Effector memory CD4-positive, alpha-beta T cell (primary cell): ENCODE data around the gene SMKR1.
"Not testable (repeated sequence)": the region's sequence is repeated elsewhere in the genome, so short reads cannot be mapped to it uniquely, and the experiment has no call there.

Experiments used
- DNase-seq, 3 donors: peaks; one replicate each; pipeline ENCODE4 v3.0.0-alpha.2; 2020
- H3K27ac ChIP-seq: 2 replicates; pipeline ENCODE4 v1.7.0; 2013; ENCODE audit warnings: mild to moderate bottlenecking, low read length, moderate library complexity; ENCODE audit not compliant: insufficient read depth, poor library complexity, severe bottlenecking
- H3K27me3 ChIP-seq: replicated peaks from 2 replicates; pipeline ENCODE4 v1.7.0; 2013; ENCODE audit warnings: mild to moderate bottlenecking, low read length; ENCODE audit not compliant: insufficient read depth, control insufficient read depth, poor library complexity, severe bottlenecking
- H3K36me3 ChIP-seq: 2 replicates; pipeline ENCODE4 v1.7.0; 2013; ENCODE audit warnings: mild to moderate bottlenecking, low read length, moderate library complexity; ENCODE audit not compliant: control insufficient read depth, insufficient read depth
- H3K4me1 ChIP-seq: 2 replicates; pipeline ENCODE4 v1.7.0; 2013; ENCODE audit warnings: low read length, mild to moderate bottlenecking; ENCODE audit not compliant: control insufficient read depth, insufficient read depth, poor library complexity, severe bottlenecking
- H3K4me3 ChIP-seq: 2 replicates; pipeline ENCODE4 v1.7.0; 2013; ENCODE audit warnings: low read length, low read depth, mild to moderate bottlenecking; ENCODE audit not compliant: insufficient read depth, poor library complexity, severe bottlenecking
- H3K9me3 ChIP-seq: 2 replicates; pipeline ENCODE4 v1.7.0; 2013; ENCODE audit warnings: mild to moderate bottlenecking, low read length, moderate library complexity; ENCODE audit not compliant: control insufficient read depth

The SMKR1 gene

DNA sequence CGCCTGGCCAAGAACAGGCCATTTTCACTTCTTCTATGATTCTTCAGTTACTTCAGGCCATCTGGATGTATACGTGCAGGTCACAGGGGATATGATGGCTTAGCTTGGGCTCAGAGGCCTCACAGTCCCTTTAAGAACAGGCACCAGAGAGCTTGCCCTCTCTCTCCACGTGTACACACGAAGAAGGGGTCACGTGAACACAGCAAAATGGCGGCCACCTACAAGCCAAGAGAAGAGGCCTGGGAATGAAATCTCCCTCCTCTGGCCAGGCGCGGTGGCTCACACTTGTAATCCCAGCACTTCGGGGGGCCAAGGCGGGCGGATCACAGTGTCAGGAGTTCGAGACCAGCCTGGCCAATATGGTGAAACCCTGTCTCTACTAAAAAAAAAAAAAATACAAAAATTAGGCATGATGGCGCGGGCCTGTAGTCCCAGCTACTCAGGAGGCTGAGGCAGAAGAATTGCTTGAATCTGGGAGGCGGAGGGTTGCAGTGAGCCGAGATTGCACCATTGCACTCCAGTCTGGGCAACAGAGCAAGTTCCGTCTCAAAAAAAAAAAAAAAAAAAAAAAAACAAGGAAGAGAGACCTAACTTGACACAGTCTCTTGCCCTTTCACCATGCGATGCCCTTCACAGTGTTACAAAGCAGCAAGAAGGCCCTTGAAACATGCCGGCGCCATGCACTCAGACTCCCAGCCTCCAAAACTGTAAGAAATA, 32.4 kb downstream of the SMKR1 start:
- H3K4me1 ChIP-seq, H3K9me3 ChIP-seq, H3K27me3 ChIP-seq, H3K36me3 ChIP-seq, H3K4me3 ChIP-seq, H3K27ac ChIP-seq, DNase-seq: not testable (repeated sequence)

DNA sequence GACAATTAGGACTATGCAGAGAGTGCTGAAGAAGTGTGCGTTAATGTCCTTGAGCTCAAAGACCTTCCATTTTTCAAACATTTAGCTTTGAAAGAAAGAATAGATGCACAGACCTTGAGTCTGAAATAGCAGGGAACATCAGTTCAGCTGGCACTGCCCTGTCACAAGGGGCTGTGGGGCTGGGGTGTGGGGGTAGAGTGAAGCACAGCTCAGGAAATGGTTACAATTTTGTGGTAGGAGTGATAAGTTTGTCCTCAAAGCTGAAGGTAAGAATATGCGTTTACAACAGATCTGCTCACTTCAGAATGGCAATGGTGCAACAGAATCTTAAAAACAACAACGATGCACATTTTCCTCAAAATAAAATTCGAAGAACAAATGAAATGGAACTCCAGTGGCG, 33.6 kb downstream of the SMKR1 start:
- Histone ChIP-seq H3K4me3 (no peak overlapping the region), H3K4me1 (no peaks in the 10 kb centered on the region), H3K9me3 (no peaks in the 10 kb centered on the region), H3K27ac (no peak overlapping the region), H3K27me3 (no peaks in the 10 kb centered on the region), H3K36me3 (no peaks in the 10 kb centered on the region)
- DNase-seq = no peak

DNA sequence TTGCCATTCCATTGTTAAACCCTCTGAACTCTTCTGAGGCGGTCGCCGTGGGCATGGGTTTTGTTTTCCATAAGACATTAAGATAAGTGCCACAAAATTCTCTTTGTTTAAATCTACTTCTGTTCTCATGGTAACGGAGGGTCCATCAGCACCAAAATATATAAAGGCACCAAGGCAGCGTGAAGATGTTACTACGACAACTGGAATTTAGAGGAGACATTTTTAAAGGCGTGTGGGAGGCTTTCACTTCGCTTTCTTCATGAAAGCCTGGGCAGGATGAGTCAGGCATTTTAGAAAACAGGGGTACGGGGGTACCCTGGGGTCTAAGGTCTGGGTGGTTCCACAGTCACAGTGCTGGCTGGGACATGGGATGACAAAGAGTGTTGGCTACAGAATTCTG, 34.0 kb downstream of the SMKR1 start:
- Histone ChIP-seq H3K27me3 (no peaks in the 10 kb centered on the region), H3K27ac (no peak overlapping the region), H3K9me3 (no peaks in the 10 kb centered on the region), H3K4me1 (no peaks in the 10 kb centered on the region), H3K36me3 (no peaks in the 10 kb centered on the region), H3K4me3 (no peak overlapping the region)
- no peak for DNase-seq

DNA sequence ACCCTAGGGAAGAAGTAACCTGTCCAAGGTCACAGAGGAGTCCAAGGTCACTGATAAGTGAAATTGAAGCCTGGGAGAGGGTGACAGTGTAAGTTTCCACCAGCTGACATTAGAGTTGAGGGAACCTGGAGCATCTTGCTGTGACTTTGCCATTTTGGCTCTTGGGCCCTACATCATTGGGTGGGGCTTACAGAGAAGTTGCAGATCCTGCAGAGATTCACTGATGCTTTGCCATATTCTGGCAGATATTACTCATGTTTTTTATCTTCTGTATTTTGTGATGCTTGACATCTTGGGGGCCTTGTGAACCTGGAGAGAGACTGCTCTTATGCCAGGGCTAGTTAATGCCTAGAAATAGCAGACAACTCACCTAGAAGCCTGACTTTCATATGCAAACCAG, 36.5 kb downstream of the SMKR1 start:
- Histone ChIP-seq H3K27ac (no peak overlapping the region), H3K36me3 (no peaks in the 10 kb centered on the region), H3K9me3 (no peaks in the 10 kb centered on the region), H3K4me1 (no peaks in the 10 kb centered on the region), H3K4me3 (no peak overlapping the region), H3K27me3 (no peaks in the 10 kb centered on the region)
- no peak for DNase-seq

DNA sequence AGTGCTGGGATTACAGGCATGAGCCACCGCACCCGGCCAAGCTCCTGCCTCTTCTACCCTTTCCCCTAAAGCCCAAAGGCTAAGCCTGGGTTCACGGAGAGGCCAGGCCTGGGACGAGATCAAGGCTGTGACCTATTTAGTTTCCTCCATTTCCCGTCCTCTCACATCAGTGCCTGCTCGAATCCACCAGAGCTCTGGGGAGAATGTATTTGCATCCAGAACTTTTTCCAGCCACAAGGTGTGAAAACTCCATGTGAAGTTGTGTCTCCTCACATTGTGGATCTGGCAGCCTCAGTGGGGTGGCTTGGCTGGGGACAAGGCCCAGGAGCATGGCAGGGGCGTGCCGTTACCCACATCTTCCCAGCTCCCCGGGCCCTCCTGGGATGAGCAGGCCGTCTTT, 38.0 kb downstream of the SMKR1 start:
- no peaks in the 10 kb centered on the region for H3K4me1 ChIP-seq
- no peaks in the 10 kb centered on the region for H3K27me3 ChIP-seq
- no peak overlapping the region for H3K27ac ChIP-seq

DNA sequence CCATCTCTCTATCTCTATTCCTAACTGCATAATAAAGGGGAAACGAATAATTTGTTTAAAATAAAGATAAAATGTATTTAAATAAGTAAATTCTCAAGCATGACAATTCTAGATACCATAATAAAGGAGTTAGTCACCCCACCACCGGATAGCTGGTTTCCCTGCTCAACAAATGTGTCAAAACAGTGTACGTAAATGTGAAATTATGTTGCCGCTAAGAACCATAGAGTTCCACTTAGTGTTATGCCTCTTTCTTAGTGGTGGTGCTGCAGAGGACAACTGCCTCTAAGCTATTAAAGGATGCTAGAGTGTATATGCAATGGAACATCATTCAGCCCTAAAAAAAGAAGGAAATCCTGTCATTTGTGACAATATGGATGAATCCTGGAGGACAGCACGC, 42.4 kb downstream of the SMKR1 start:
- Histone ChIP-seq H3K4me1 (no peaks in the 10 kb centered on the region), H3K27ac (no peak overlapping the region), H3K9me3 (no peaks in the 10 kb centered on the region), H3K4me3 (no peak overlapping the region), H3K27me3 (no peaks in the 10 kb centered on the region), H3K36me3 (no peaks in the 10 kb centered on the region)
- no peak for DNase-seq

More for the DNA sequence above, 38.0 kb downstream of the SMKR1 start:
- Histone ChIP-seq H3K4me3 (no peak overlapping the region), H3K36me3 (no peaks in the 10 kb centered on the region), H3K9me3 (no peaks in the 10 kb centered on the region)
- DNase-seq = no peak

DNA sequence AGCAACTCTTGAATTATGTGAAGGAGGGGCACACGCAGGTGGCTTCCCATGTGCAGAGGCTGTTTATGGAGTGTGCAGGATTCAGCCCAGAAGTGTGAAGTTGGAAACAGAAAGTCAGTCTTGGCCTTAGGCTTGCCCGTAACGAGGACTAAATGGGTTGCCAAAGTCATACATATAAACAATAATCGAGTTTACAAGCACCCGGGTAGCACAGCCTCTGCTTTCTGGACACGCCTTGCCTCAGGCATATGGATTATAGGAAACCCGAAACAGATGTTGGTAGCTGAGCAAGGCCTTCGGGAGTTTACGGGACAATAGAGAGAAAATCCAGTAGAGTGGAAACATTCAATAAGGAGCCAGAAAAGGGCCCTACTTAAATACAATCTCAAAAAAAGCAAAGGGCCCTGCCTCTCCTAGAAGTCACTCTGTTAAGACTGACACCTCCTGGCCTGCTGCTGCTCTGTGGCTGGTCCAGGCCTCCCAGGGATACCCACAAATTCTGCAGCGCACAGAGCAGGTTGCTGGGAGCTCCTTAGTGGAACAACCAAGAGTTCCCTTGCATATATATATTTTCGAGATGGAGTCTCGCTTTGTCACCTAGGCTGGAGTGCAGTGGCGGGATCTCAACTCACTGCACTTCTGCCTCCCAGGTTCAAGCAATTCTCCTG, 48.5 kb downstream of the SMKR1 start:
- no peak for DNase-seq
- Histone ChIP-seq H3K27me3 (no peaks in the 10 kb centered on the region), H3K9me3 (no peaks in the 10 kb centered on the region), H3K27ac (no peak overlapping the region), H3K4me1 (no peaks in the 10 kb centered on the region), H3K36me3 (no peaks in the 10 kb centered on the region), H3K4me3 (no peak overlapping the region)

DNA sequence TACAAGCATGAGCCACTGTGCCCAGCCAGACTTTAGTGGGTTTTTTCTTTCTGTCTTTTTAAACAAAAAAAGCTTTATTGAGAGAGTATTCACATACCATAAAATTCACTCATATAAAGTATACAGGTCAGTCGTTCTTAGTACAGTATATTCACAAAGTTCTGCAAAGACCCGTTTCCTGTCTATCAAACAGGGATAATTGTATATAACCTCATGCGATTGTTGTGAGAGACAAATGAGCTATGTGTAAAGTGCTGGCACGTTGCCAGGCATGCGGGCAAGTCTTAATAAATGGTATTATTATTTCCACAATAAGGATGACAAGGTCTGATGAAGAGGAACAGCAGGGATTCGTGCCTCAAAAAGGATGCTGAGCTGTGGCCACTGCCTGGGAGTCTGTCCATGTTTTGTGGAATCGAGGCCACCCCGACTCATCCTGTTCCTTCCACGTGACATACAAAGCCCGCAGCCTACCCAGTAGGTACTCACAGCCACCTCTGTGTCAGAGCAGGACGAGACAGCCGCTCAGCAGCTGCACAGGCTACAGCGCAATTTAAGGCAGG, 51.6 kb downstream of the SMKR1 start:
- H3K4me1 ChIP-seq = no peaks in the 10 kb centered on the region
- no peak overlapping the region for H3K4me3 ChIP-seq
- DNase-seq = peak; percentile 3 to 9 (median 3)
- H3K9me3 ChIP-seq = no peaks in the 10 kb centered on the region
- no peaks in the 10 kb centered on the region for H3K36me3 ChIP-seq
- H3K27me3 ChIP-seq = no peaks in the 10 kb centered on the region
- no peak overlapping the region for H3K27ac ChIP-seq

DNA sequence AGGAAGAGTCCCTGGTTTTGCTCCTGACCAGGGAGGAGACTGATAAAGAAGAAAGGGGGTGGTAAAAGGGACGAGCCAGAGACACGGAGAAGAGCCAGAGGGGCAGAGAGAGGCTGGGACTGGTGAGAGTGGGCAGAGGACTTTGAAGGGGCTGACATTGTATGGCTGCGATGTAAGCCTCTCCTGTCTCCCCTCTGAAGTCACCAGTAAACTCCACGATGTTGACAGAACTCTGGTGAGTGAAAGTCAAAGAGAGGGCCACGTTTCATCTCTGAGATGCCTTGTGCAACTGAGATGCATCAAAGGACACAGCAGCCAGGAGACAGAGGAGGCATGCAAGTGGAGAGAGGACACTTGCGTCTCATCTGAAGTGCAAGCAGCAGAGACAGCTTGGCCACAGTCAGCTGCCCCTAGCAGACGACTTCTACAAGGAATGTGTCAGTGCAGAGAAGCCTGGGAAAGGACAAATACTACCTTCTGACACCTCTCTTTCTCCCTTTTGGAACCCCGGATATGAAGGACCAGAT, 54.3 kb downstream of the SMKR1 start:
- no peaks in the 10 kb centered on the region for H3K36me3 ChIP-seq
- H3K4me3 ChIP-seq = no peak overlapping the region
- no peaks in the 10 kb centered on the region for H3K4me1 ChIP-seq
- H3K9me3 ChIP-seq = no peaks in the 10 kb centered on the region
- no peak for DNase-seq
- H3K27me3 ChIP-seq = no peaks in the 10 kb centered on the region
- no peak overlapping the region for H3K27ac ChIP-seq
